ENCODE results near the gene LCN10. TPM values are rescaled to one million over a fixed set of nuclear protein-coding genes. Genes with fewer than 3 reads are reported as not detected.

LCN10 gene
- total RNA-seq, 1 donor from 2014 or later, result not detected

GRCh38 chr9:136691316-136692184 lies 51.2 kb downstream of the LCN10 start:
- Mint-ChIP-seq H3K27me3 (ENCODE audit: unreplicated experiment) (no peaks in the 10 kb centered on the region), H3K27ac (ENCODE audit: unreplicated experiment) (no peak overlapping the region), H3K9me3 (ENCODE audit: unreplicated experiment) (no peaks in the 10 kb centered on the region), H3K4me3 (ENCODE audit: unreplicated experiment) (no peak overlapping the region), H3K36me3 (ENCODE audit: unreplicated experiment) (no peaks in the 10 kb centered on the region), H3K4me1 (ENCODE audit: unreplicated experiment) (peaks cover 9% of the 10 kb centered on the region)
- TF ChIP-seq CTCF (IDR thresholded peaks at IDR 0.05), result no peak
- no peak for DNase-seq (ENCODE audit: extremely low spot score, unreplicated experiment)

- Mint-ChIP-seq H3K27ac (ENCODE audit: unreplicated experiment) (no peak overlapping the region), H3K4me3 (ENCODE audit: unreplicated experiment) (no peak overlapping the region), H3K4me1 (ENCODE audit: unreplicated experiment) (peaks cover 14% of the 10 kb centered on the region), H3K36me3 (ENCODE audit: unreplicated experiment) (no peaks in the 10 kb centered on the region), H3K27me3 (ENCODE audit: unreplicated experiment) (no peaks in the 10 kb centered on the region), H3K9me3 (ENCODE audit: unreplicated experiment) (no peaks in the 10 kb centered on the region)
- TF ChIP-seq CTCF (IDR thresholded peaks at IDR 0.05), result no peak
- no peak for DNase-seq (ENCODE audit: extremely low spot score, unreplicated experiment)
These were observed 51.9 kb downstream of the LCN10 start for GRCh38 chr9:136690806-136691261.

GRCh38 chr9:136690104-136690805 lies 52.5 kb downstream of the LCN10 start:
- no peaks in the 10 kb centered on the region for H3K36me3 Mint-ChIP-seq (ENCODE audit: unreplicated experiment)
- H3K27ac Mint-ChIP-seq (ENCODE audit: unreplicated experiment), result no peak overlapping the region
- no peak for TF ChIP-seq CTCF (IDR thresholded peaks at IDR 0.05)
- no peaks in the 10 kb centered on the region for H3K9me3 Mint-ChIP-seq (ENCODE audit: unreplicated experiment)
- peaks cover 13% of the 10 kb centered on the region for H3K4me1 Mint-ChIP-seq (ENCODE audit: unreplicated experiment)
- H3K4me3 Mint-ChIP-seq (ENCODE audit: unreplicated experiment), result no peak overlapping the region
- no peaks in the 10 kb centered on the region for H3K27me3 Mint-ChIP-seq (ENCODE audit: unreplicated experiment)
- DNase-seq (ENCODE audit: extremely low spot score, unreplicated experiment), result no peak

GRCh38 chr9:136689108-136689460 lies 53.7 kb downstream of the LCN10 start:
- Mint-ChIP-seq H3K36me3 (ENCODE audit: unreplicated experiment) (no peaks in the 10 kb centered on the region), H3K27me3 (ENCODE audit: unreplicated experiment) (no peaks in the 10 kb centered on the region), H3K9me3 (ENCODE audit: unreplicated experiment) (no peaks in the 10 kb centered on the region), H3K4me1 (ENCODE audit: unreplicated experiment) (peaks cover 13% of the 10 kb centered on the region), H3K4me3 (ENCODE audit: unreplicated experiment) (no peak overlapping the region), H3K27ac (ENCODE audit: unreplicated experiment) (no peak overlapping the region)
- TF ChIP-seq CTCF (IDR thresholded peaks at IDR 0.05), result no peak
- no peak for DNase-seq (ENCODE audit: extremely low spot score, unreplicated experiment)

Data from osteocyte (in vitro differentiated cells).